ENCODE results near the gene USP46. TPM values are rescaled to one million over a fixed set of nuclear protein-coding genes. Genes with fewer than 3 reads are reported as not detected.
A peak's percentile ranks its signal among the peaks of the same experiment; 100 is the strongest.

Gene USP46
- total RNA-seq, 1 experiment from 2014 or later = 16.8 TPM

GRCh38 chr4:52641854-52642563 lies 17.1 kb downstream of the USP46 start:
- Mint-ChIP-seq H3K9me3 (ENCODE audit: unreplicated experiment) (no peaks in the 10 kb centered on the region), H3K27me3 (ENCODE audit: insufficient read depth, unreplicated experiment) (no peaks in the 10 kb centered on the region), H3K4me3 (ENCODE audit: unreplicated experiment) (no peak overlapping the region), H3K4me1 (ENCODE audit: insufficient read depth, unreplicated experiment) (peaks cover 43% of the 10 kb centered on the region), H3K36me3 (ENCODE audit: insufficient read depth, unreplicated experiment) (no peaks in the 10 kb centered on the region), H3K27ac (ENCODE audit: low read depth, unreplicated experiment) (peak overlapping the region; percentile 60)
- CTCF ChIA-PET = interaction anchor here (0.6 to 4.1 kb wide), 2 partner anchors 17 to 74 kb away, joined by 3 to 24 read pairs; partner anchors contain the start of gene USP46
- no TSS peak for BruUV-seq (replicated peaks)
- POLR2A ChIA-PET = interaction anchor here (1.0 to 2.5 kb wide), 4 partner anchors 16 to 181 kb away, joined by 5 to 28 read pairs (median 10); partner anchors contain the start of gene USP46
- intact Hi-C loops (cut with micrococcal nuclease) = no loop called here
- peak; percentile 77 for DNase-seq (ENCODE audit: unreplicated experiment)
- TF ChIP-seq CTCF (IDR thresholded peaks at IDR 0.05; ENCODE audit: unreplicated experiment) = no peak

GRCh38 chr4:52640808-52641565 lies 18.1 kb downstream of the USP46 start:
- intact Hi-C loops (cut with micrococcal nuclease) = no loop called here
- DNase-seq (ENCODE audit: unreplicated experiment) = peak; percentile 66
- Mint-ChIP-seq H3K36me3 (ENCODE audit: insufficient read depth, unreplicated experiment) (no peaks in the 10 kb centered on the region), H3K4me3 (ENCODE audit: unreplicated experiment) (peak overlapping the region; percentile 10), H3K27ac (ENCODE audit: low read depth, unreplicated experiment) (peak overlapping the region; percentile 60), H3K27me3 (ENCODE audit: insufficient read depth, unreplicated experiment) (no peaks in the 10 kb centered on the region), H3K9me3 (ENCODE audit: unreplicated experiment) (no peaks in the 10 kb centered on the region), H3K4me1 (ENCODE audit: insufficient read depth, unreplicated experiment) (peaks cover 43% of the 10 kb centered on the region)
- POLR2A ChIA-PET = interaction anchor here (0.6 to 2.7 kb wide), 9 partner anchors 10 to 1902 kb away, joined by 3 to 28 read pairs (median 4); partner anchors contain the start of gene USP46
- CTCF ChIA-PET = interaction anchor here (0.6 to 0.9 kb wide), 5 partner anchors 13 to 736 kb away, joined by 3 read pairs; no protein-coding TSS in a partner anchor
- BruUV-seq (replicated peaks) = no TSS peak
- no peak for TF ChIP-seq CTCF (IDR thresholded peaks at IDR 0.05; ENCODE audit: unreplicated experiment)

GRCh38 chr4:52638717-52639116 lies 20.4 kb downstream of the USP46 start:
- H3K9me3 Mint-ChIP-seq (ENCODE audit: unreplicated experiment) = no peaks in the 10 kb centered on the region
- DNase-seq (ENCODE audit: unreplicated experiment) = no peak
- H3K36me3 Mint-ChIP-seq (ENCODE audit: insufficient read depth, unreplicated experiment) = no peaks in the 10 kb centered on the region
- POLR2A ChIA-PET = interaction anchor here (0.7 to 2.7 kb wide), 2 partner anchors 20 to 74 kb away, joined by 3 to 25 read pairs; partner anchors contain the start of gene USP46
- CTCF ChIA-PET = interaction anchor here (1.8 kb wide), 1 partner anchor 93 kb away, joined by 4 read pairs; no protein-coding TSS in a partner anchor
- H3K27me3 Mint-ChIP-seq (ENCODE audit: insufficient read depth, unreplicated experiment) = no peaks in the 10 kb centered on the region
- no peak overlapping the region for H3K27ac Mint-ChIP-seq (ENCODE audit: low read depth, unreplicated experiment)
- intact Hi-C loops (cut with micrococcal nuclease) = no loop called here
- no TSS peak for BruUV-seq (replicated peaks)
- H3K4me3 Mint-ChIP-seq (ENCODE audit: unreplicated experiment) = no peak overlapping the region
- peaks cover 48% of the 10 kb centered on the region for H3K4me1 Mint-ChIP-seq (ENCODE audit: insufficient read depth, unreplicated experiment)
- no peak for TF ChIP-seq CTCF (IDR thresholded peaks at IDR 0.05; ENCODE audit: unreplicated experiment)

GRCh38 chr4:52637116-52637515 lies 22.0 kb downstream of the USP46 start:
- no peak overlapping the region for H3K27ac Mint-ChIP-seq (ENCODE audit: low read depth, unreplicated experiment)
- intact Hi-C loops (cut with micrococcal nuclease) = no loop called here
- ChIA-PET POLR2A (no interaction called here), CTCF (interaction anchor here (0.5 to 0.7 kb wide), 5 partner anchors 80 to 346 kb away, joined by 3 to 7 read pairs (median 3); no protein-coding TSS in a partner anchor)
- no TSS peak for BruUV-seq (replicated peaks)
- H3K27me3 Mint-ChIP-seq (ENCODE audit: insufficient read depth, unreplicated experiment) = no peaks in the 10 kb centered on the region
- no peak for DNase-seq (ENCODE audit: unreplicated experiment)
- no peak for TF ChIP-seq CTCF (IDR thresholded peaks at IDR 0.05; ENCODE audit: unreplicated experiment)
- H3K9me3 Mint-ChIP-seq (ENCODE audit: unreplicated experiment) = no peaks in the 10 kb centered on the region
- H3K4me3 Mint-ChIP-seq (ENCODE audit: unreplicated experiment) = no peak overlapping the region
- peaks cover 36% of the 10 kb centered on the region for H3K4me1 Mint-ChIP-seq (ENCODE audit: insufficient read depth, unreplicated experiment)
- H3K36me3 Mint-ChIP-seq (ENCODE audit: insufficient read depth, unreplicated experiment) = no peaks in the 10 kb centered on the region

Data from MCF 10A (cell line).